GM18861 (cell line): ENCODE measurements around the gene TMEM14C.
"Not testable (repeated sequence)": the region's sequence is repeated elsewhere in the genome, so short reads cannot be mapped to it uniquely, and the experiment has no call there.

Experiments
- ATAC-seq: cut with Tn5 transposase; IDR thresholded peaks from one replicate; pipeline ENCODE4 v1.9.1; 2021; ENCODE audit not compliant: unreplicated experiment

Gene TMEM14C

DNA sequence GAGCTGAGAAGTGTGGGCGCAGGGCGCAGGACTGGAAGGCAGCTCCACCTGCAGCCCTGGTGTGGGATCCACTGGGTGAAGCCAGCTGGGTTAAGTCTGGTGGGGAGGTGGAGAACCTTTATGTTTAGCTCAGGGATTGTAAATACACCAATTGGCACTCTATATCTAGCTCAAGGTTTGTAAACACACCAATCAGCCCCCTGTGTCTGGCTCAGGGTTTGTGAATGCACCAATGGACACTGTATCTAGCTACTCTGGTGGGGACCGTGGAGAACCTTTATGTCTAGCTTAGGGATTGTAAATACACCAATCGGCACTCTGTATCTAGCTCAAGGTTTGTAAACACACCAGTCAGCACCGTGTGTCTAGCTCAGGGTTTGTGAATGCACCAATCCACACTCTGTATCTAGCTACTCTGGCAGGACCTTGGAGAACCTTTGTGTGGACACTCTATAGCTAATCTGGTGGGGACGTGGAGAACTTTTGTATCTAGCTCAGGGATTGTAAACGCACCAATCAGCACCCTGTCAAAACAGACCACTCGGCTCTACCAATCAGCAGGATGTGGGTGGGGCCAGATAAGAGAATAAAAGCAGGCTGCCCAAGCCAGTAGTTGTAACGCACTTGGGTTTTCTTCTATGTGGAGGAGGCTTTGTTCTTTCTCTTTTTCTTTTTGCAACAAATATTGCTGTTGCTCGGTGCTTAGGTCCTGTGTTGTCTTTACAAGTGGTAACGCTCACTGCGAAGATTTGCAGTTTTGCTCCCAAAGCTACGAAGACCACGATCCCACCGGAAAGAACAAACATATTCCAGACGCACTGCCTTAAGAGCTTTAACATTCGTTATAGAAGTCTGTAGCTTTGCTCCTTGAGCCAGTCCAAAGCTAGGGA lies 1.7 kb upstream of the TMEM14C start:
- ATAC-seq, result not testable (repeated sequence)

GRCh38 chr6:10721850-10722569 lies 860 bp upstream of the TMEM14C start:
- no peak for ATAC-seq

DNA sequence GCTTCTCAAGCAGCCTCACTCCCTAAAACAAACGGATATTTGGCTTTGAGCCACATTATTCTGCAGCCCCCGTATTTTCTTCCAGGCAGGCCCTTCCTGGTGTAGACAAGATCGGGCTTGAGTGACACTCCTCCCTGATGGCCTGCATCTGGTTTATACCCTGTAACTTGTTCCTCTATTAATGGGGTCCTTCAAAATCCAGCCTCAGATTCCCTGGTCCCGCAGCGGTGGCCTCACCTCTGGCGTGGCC lies 375 bp upstream of the TMEM14C start:
- ATAC-seq, result no peak

GRCh38 chr6:10723567-10723881 lies 654 bp downstream of the TMEM14C start:
- no peak for ATAC-seq

DNA sequence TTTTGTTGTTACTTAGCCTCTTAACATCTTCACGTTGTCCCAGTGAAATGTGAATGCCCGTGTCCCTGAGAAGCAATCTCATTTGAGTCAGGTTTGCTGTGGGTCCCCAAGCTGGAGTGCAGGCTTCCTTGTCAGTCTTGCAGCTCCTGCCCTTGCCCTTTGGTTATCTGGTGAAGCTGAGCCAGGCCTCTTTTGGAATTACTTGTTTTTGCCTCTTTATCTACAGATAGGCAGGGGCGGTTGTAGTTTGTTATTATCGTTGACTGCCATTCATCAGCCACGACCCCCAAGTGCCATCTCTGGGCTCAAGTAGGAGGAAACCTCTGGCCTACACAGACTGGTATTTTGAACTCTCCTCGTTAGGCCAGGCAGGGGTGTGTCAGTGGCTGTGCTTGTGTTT lies 2.2 kb downstream of the TMEM14C start:
- ATAC-seq, result no peak

DNA sequence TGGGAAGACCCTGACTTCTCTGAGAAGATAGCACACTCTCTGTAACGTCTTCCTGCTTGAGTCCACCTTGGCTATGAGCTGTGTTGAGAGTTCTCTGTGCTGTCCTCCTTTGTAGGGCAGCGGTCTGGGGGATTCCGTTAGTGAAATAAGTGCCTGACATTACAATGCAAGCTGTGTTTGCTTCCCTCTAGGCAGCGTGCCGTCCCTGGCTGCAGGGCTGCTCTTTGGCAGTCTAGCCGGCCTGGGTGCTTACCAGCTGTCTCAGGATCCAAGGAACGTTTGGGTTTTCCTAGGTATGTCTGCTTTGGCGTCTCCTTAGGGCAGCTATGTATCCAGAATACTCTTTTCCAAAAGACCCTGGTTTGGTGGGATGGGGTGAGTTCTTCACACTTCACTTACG lies 2.8 kb downstream of the TMEM14C start:
- ATAC-seq, result no peak

DNA sequence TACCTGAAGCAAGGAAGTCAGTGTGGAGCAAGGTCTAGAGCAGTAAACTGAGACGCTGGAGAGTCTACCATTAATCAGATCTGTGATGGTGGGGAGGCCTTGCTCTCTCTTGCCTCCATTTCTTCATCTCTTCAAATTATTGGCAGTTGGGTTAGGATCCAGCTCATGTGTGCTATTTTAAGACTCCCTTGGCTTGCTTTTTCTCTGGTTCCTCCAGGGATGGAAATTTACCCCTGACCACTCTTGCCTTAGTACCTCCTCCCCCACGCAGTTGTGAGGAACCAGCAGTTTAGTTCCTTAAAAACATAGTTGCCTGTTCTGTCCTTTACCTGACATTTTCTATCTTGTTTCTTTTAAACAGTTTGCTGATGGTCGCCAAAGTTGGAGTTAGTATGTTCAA lies 7.4 kb downstream of the TMEM14C start:
- ATAC-seq, result no peak

- no peak for ATAC-seq
Observed at GRCh38 chr6:10733151-10733715, 10.4 kb downstream of the TMEM14C start.

- no peak for ATAC-seq
Observed at GRCh38 chr6:10733863-10734262, 11.0 kb downstream of the TMEM14C start.

- ATAC-seq, result no peak
Observed at GRCh38 chr6:10736731-10737130, 13.9 kb downstream of the TMEM14C start.

- ATAC-seq, result no peak
Observed at GRCh38 chr6:10740061-10740460, 17.2 kb downstream of the TMEM14C start.

DNA sequence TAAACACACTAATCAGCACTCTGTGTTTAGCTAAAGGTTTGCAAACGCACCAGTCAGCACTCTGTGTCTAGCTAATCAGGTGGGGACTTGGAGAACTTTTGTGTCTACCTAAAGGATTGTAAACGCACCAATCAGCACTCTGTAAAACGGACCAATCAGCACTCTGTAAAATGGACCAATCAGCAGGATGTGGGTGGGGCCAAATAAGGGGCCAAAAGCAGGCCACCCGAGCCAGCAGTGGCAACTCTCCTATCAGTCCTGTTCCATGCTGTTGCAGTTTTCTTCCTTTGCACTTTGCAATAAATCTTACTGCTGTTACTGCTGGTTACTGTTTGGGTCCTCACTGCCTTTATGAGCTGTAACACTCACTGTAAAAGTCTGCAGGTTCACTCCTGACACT lies 18.8 kb downstream of the TMEM14C start:
- ATAC-seq, result not testable (repeated sequence)

GRCh38 chr6:10742251-10742650 lies 19.4 kb downstream of the TMEM14C start:
- no peak for ATAC-seq

DNA sequence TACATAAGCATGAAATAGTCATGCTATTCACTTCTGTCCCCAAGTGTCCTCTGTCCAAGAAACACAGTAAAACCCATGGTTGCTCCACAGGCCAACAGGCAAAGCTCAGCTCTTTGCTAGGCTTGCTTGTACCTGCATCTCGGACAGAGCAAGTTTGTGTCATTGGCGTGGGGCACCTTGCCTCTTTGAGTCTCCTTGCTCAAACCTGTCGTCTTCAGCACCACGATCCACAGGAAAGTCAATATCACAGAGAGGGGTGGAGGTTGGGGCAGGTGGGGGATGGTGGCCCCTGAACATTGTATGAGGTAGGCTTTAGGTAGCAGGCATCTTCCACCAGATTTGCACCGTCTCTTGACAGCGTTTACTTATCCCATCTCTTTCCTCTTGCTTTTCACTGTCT lies 20.6 kb downstream of the TMEM14C start:
- no peak for ATAC-seq

DNA sequence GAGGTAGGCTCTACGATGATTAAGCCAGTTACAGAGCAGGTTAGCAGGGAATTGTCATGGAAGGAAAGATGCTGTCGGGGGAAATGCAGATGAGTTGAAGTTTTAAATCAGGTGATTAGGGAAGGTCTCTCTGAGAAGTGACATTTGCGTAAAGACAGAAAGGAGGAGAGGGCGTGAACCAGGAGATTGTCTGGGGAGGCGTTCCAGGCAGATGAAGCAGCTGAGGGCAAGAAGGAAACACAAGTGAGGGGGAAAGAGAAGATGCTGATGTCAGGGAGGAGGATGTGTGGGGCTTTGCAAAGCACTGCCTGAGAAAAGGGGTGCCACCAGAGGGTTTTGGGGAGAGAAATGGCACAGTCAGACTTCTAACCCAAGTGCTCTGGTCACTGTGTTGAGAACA lies 22.2 kb downstream of the TMEM14C start:
- no peak for ATAC-seq

DNA sequence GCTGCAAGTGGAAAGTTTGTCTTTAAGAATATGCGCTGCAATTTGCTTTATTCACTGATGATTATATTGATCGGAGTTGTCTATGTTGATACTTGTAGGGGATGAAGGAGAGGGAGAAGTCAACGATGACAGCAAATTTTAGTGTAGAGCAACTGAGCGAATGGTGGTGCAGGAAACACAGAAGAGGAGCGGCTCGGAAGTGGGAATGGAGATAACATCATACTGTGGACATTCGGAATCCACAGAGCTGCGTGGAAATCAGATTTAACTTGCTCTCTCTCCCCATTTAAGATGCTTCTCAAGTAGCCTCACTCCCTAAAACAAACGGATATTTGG lies 24.0 kb downstream of the TMEM14C start:
- no peak for ATAC-seq

- peak; percentile 92 for ATAC-seq
Observed at GRCh38 chr6:10747251-10747972, 24.5 kb downstream of the TMEM14C start, which contains the start of gene TMEM14B. Gene TMEM14B (plus strand): TSS chr6:10747805. CDS start chr6:10749246, 1,441 bp downstream.

- ATAC-seq, result no peak
Observed at GRCh38 chr6:10749734-10750133, 26.9 kb downstream of the TMEM14C start.

GRCh38 chr6:10750568-10750967 lies 27.7 kb downstream of the TMEM14C start:
- ATAC-seq, result not testable (repeated sequence)

- not testable (repeated sequence) for ATAC-seq
Observed at GRCh38 chr6:10751757-10752156, 28.9 kb downstream of the TMEM14C start.

- no peak for ATAC-seq
Observed at GRCh38 chr6:10756085-10756484, 33.2 kb downstream of the TMEM14C start.
